Keratinocyte (primary cell): Measurements from ENCODE around the gene RASGRF2. TPM values are rescaled to one million over a fixed set of nuclear protein-coding genes. Genes with fewer than 3 reads are reported as not detected.

Source experiments
- DNase-seq: peaks from one replicate; pipeline ENCODE4 v3.0.0-alpha.2; 2011; ENCODE audit warnings: low read depth, missing footprints, low spot score
- FAIRE-seq: peaks from 2 replicates; lab custom pipeline; 2011; peaks lifted over from hg19 to GRCh38; lab: Jason Lieb, UNC
- H2AFZ ChIP-seq: 2 replicates; pipeline ENCODE4 v1.6.0; 2012; ENCODE audit warnings: low read length, control low read depth, inconsistent platforms; ENCODE audit not compliant: control insufficient read depth
- H3K27ac ChIP-seq: 2 replicates; pipeline ENCODE4 v1.5.1; 2011; ENCODE audit warnings: low read length; ENCODE audit not compliant: control insufficient read depth, insufficient read depth
- H3K27me3 ChIP-seq: 3 replicates; pipeline ENCODE4 v1.6.0; 2011; ENCODE audit warnings: low read length; ENCODE audit not compliant: control insufficient read depth, insufficient read depth; ENCODE audit errors: extremely low read depth
- H3K36me3 ChIP-seq, 2 experiments: 2 replicates in 1 of 2; 3 replicates in 1 of 2; pipeline ENCODE4 v1.5.1; 2011; ENCODE audit warnings: low read length in 2 of 2, mild to moderate bottlenecking in 1 of 2; ENCODE audit not compliant: control insufficient read depth in 2 of 2, insufficient read depth in 2 of 2; ENCODE audit errors: extremely low read depth in 1 of 2
- H3K4me1 ChIP-seq: 3 replicates; pipeline ENCODE4 v1.5.1; 2011; ENCODE audit warnings: low read length; ENCODE audit not compliant: control insufficient read depth, insufficient read depth; ENCODE audit errors: extremely low read depth
- H3K4me2 ChIP-seq: 3 replicates; pipeline ENCODE4 v1.6.0; 2011; ENCODE audit warnings: low read depth, low read length; ENCODE audit not compliant: control insufficient read depth, insufficient read depth; ENCODE audit errors: extremely low read depth
- H3K4me3 ChIP-seq, 3 experiments: fragments of 200-600 bp in 1 of 3; sonication (generic) in 1 of 3; 2 replicates in 2 of 3; 3 replicates in 1 of 3; pipeline ENCODE4 v1.5.1; 2011 to 2016; ENCODE audit warnings: low read length in 3 of 3, mild to moderate bottlenecking in 3 of 3, control low read depth in 2 of 3, inconsistent platforms in 1 of 3, low read depth in 1 of 3, mixed read lengths in 1 of 3, mixed run types in 1 of 3, moderate library complexity in 1 of 3; ENCODE audit not compliant: control insufficient read depth in 2 of 3, insufficient read depth in 2 of 3; ENCODE audit errors: extremely low read depth in 1 of 3
- H3K79me2 ChIP-seq: 2 replicates; pipeline ENCODE4 v1.6.0; 2012; ENCODE audit warnings: low read length; ENCODE audit not compliant: control insufficient read depth, insufficient read depth
- H3K9ac ChIP-seq: 3 replicates; pipeline ENCODE4 v1.6.0; 2011; ENCODE audit warnings: low read length; ENCODE audit not compliant: control insufficient read depth, insufficient read depth; ENCODE audit errors: extremely low read depth
- H3K9me1 ChIP-seq: 3 replicates; pipeline ENCODE4 v1.6.0; 2011; ENCODE audit warnings: low read length; ENCODE audit not compliant: control insufficient read depth, insufficient read depth; ENCODE audit errors: extremely low read depth
- H3K9me3 ChIP-seq: 2 replicates; pipeline ENCODE4 v1.5.1; 2012; ENCODE audit warnings: low read depth, low read length; ENCODE audit not compliant: control insufficient read depth
- H4K20me1 ChIP-seq: 3 replicates; pipeline ENCODE4 v1.6.0; 2011; ENCODE audit warnings: low read length; ENCODE audit not compliant: control insufficient read depth, insufficient read depth; ENCODE audit errors: extremely low read depth
- CTCF ChIP-seq, 3 experiments: IDR thresholded peaks in 1 of 3; conservative IDR thresholded peaks in 1 of 3; optimal IDR thresholded peaks in 1 of 3; 2 replicates in 2 of 3; 3 replicates in 1 of 3; pipeline versions ENCODE3 to v1.5.1; 2011; ENCODE audit warnings: low read length in 3 of 3, mild to moderate bottlenecking in 3 of 3, moderate library complexity in 2 of 3, control low read depth in 1 of 3, inconsistent platforms in 1 of 3; ENCODE audit not compliant: insufficient read depth in 2 of 3; ENCODE audit errors: extremely low read depth in 1 of 3
- EZH2 ChIP-seq: IDR thresholded peaks from one replicate; pipeline ENCODE4 v1.6.1; 2012; ENCODE audit warnings: inconsistent platforms, mild to moderate bottlenecking, low read length, moderate library complexity
- dilution Hi-C: fragments of 300-500 bp; cut with MboI; formaldehyde crosslinking; loops from one replicate; pipeline ENCODE4 v1.7.0; 2020; ENCODE audit warnings: low sequenced_read_pairs; ENCODE audit not compliant: extremely low pct_ligation_motif_present
- polyA plus RNA-seq, 5 experiments: library from polyadenylated mRNA; depleted of rRNA in 3 of 5; stranded (reverse) in 3 of 5; stranded (forward) in 1 of 5; unstranded in 1 of 5; fragments of >200 nt; gene quantifications; 1 replicate in 1 of 5; 2 replicates in 3 of 5; 3 replicates in 1 of 5; pipeline versions ENCODE4 v1.2.1 to v1.2.3, GENCODE V29; 2011 to 2012; ENCODE audit warnings: missing spikeins in 2 of 5, low read depth in 1 of 5, low replicate concordance in 1 of 5

RASGRF2 gene
- polyA plus RNA-seq, 1 donor (not counting 4 experiments of a cell fraction or from before 2014, with no cell fraction given), result 0.03 TPM

GRCh38 chr5:81192373-81192750 is 232.2 kb downstream of the RASGRF2 start:
- Histone ChIP-seq H3K27me3 (peaks cover 5% of the 10 kb centered on the region), H3K4me1 (no peaks in the 10 kb centered on the region), H4K20me1 (no peaks in the 10 kb centered on the region), H3K79me2 (no peaks in the 10 kb centered on the region), H3K9me1 (no peaks in the 10 kb centered on the region), H3K27ac (no peak overlapping the region), H3K4me2 (no peak overlapping the region), H3K9me3 (no peaks in the 10 kb centered on the region), H3K9ac (no peak overlapping the region), H3K36me3 (no peaks in the 10 kb centered on the region), H3K4me3 (no peak overlapping the region), H2AFZ (no peak overlapping the region)
- no peak for DNase-seq
- no peak for FAIRE-seq
- dilution Hi-C loops, result no loop called here
- TF ChIP-seq EZH2 (no peak), CTCF (optimal IDR thresholded peaks at IDR 0.05 in 1 of 3, IDR thresholded peaks at IDR 0.05 in 1 of 3, conservative IDR thresholded peaks at IDR 0.05 in 1 of 3; ENCODE audit: extremely low read depth in 1 of 3, insufficient read depth in 2 of 3, low read length in 3 of 3) (no peak)

GRCh38 chr5:81194633-81195334 is 234.6 kb downstream of the RASGRF2 start:
- H3K9me3 ChIP-seq, result no peaks in the 10 kb centered on the region
- H3K9me1 ChIP-seq, result no peaks in the 10 kb centered on the region
- no peaks in the 10 kb centered on the region for H3K36me3 ChIP-seq
- no peak overlapping the region for H2AFZ ChIP-seq
- H3K4me2 ChIP-seq, result peak overlapping the region; percentile 46
- no peak overlapping the region for H3K27ac ChIP-seq
- H4K20me1 ChIP-seq, result no peaks in the 10 kb centered on the region
- TF ChIP-seq CTCF (optimal IDR thresholded peaks at IDR 0.05 in 1 of 3, IDR thresholded peaks at IDR 0.05 in 1 of 3, conservative IDR thresholded peaks at IDR 0.05 in 1 of 3; ENCODE audit: extremely low read depth in 1 of 3, insufficient read depth in 2 of 3, low read length in 3 of 3) (peak; percentile 82 to 97 (median 84)), EZH2 (no peak)
- no peaks in the 10 kb centered on the region for H3K79me2 ChIP-seq
- DNase-seq, result no peak
- H3K4me3 ChIP-seq, result peak overlapping the region in 1 of 3 experiments; percentile 19
- dilution Hi-C loops, result no loop called here
- no peak overlapping the region for H3K9ac ChIP-seq
- no peak for FAIRE-seq
- no peaks in the 10 kb centered on the region for H3K4me1 ChIP-seq
- H3K27me3 ChIP-seq, result peaks cover 5% of the 10 kb centered on the region
